Stimulated activated CD4-positive, alpha-beta T cell treated with anti-CD3 and anti-CD28 coated beads, TNF-alpha, amount 100 ng/mL, for 48 hours (primary cell): Measurements from ENCODE around the gene PSME2.

ENCODE experiments used
- DNase-seq, 3 donors: peaks; one replicate each; pipeline ENCODE4 v3.0.0-alpha.2; 2020; ENCODE audit warnings: low read depth in 3 of 3

Gene PSME2

DNA sequence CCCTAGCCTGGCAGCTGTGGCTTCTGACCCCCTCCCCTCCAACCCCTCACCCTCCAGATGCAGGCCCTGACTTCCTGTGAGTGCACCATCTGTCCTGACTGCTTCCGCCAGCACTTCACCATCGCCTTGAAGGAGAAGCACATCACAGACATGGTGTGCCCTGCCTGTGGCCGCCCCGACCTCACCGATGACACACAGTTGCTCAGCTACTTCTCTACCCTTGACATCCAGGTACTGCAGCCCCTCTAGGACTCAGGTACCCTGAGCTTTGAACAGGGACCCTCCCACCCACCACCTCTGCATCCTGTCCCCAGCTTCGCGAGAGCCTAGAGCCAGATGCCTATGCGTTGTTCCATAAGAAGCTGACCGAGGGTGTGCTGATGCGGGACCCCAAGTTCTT, 8.7 kb upstream of the PSME2 start:
- no peak for DNase-seq

GRCh38 chr14:24151404-24152080, 5.1 kb upstream of the PSME2 start:
- DNase-seq, result no peak

GRCh38 chr14:24150993-24151392, 4.6 kb upstream of the PSME2 start:
- DNase-seq, result no peak

GRCh38 chr14:24150567-24150966, 4.2 kb upstream of the PSME2 start:
- no peak for DNase-seq

- DNase-seq, result no peak
Measured at GRCh38 chr14:24150061-24150460, 3.7 kb upstream of the PSME2 start.

DNA sequence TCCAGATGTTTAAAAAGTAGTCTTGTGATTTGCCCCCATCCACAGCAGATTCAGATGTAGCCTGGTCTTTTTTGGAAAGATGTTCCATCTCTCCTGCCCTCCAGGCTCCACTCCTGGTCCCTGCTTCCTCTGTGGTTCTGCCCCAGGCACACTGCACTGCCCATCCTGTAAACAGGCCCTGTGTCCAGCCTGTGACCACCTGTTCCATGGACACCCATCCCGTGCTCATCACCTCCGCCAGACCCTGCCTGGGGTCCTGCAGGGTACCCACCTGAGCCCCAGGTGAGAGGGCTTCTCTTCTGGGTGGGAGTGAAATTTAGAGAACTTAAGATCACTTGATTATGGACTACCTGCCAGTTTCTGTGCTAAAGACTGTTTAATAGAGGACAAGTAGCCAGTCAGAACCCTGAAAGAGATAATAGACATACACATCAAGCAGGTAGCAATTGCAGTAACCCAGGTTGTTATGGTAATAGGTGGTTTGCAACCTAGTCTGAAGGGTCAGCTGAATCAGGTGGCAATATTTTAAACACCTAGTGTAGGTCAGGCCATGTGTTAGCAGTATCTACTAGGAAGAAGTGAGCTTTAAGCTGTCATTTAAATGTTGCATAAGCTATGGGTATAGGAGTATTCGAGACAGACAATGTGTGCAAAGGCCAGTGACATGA, 3.0 kb upstream of the PSME2 start:
- DNase-seq, result no peak

- DNase-seq, result no peak
Measured at GRCh38 chr14:24147761-24148428, 1.5 kb upstream of the PSME2 start.

DNA sequence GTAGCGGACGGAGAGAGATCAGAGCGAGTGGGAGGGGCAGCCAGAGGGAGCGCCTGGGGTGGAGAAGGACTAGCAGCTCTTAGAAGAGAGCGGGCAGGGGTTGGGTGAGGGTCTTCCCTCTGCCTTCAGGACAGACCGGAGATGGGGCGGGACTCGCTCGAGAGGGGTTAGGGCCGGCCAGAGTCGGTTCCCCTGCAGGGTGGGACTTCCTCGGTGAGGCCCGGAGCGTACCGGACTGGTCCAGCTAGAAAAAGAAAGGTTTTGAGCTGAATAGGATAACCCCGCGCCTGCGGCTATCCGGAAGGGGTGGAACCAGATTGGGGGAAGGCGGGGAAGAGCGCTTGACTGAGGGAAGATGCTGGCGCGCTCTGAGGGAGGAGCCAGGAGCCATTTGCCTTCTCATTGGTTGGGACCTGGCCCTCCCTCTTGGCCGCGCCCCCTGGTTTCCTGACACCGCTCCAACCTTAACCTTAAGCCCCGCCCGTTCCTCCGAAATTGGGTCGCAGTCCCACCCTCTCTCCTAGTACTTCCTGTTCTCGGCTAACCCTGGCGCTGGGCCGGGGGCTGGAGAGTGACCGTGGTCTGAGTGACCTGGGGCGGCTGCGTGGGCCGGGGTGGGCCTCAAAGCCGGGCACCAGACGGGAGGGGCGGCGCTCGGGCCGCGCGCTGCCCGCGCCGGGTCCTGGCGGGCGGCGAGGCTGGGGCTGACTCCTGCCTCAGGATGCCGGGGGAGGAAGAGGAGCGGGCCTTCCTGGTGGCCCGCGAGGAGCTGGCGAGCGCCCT, 759 bp upstream of the PSME2 start, which contains the start of gene RNF31:
RNF31 (plus strand) TSS at position 521 of the 783 bp plus-strand sequence; CDS start at position 722, 201 bp downstream.
- peak; percentile 95 to 99 (median 97) for DNase-seq

- no peak for DNase-seq
Measured at GRCh38 chr14:24145690-24146452, 539 bp downstream of the PSME2 start.

DNA sequence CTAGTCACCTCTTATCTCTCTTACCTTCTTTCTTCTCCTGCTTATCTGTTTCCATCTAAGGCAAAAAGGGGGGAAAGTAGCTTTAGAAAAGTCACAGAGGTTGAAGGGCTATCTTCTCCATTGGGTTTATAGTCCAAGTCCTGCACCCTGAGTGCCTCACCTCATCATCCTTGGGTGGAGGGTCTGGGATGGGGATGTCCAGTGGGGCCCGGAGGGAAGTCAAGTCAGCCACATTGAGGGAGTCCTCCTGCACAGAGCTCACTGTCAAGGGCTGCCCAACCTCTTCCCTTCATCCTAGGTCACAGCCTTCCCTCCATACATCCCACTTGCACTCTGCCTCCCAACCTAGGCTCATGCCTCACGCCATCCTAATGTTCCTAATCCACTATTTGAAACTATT, 1.2 kb downstream of the PSME2 start:
- no peak for DNase-seq

GRCh38 chr14:24144451-24144850, 2.0 kb downstream of the PSME2 start:
- no peak for DNase-seq

DNA sequence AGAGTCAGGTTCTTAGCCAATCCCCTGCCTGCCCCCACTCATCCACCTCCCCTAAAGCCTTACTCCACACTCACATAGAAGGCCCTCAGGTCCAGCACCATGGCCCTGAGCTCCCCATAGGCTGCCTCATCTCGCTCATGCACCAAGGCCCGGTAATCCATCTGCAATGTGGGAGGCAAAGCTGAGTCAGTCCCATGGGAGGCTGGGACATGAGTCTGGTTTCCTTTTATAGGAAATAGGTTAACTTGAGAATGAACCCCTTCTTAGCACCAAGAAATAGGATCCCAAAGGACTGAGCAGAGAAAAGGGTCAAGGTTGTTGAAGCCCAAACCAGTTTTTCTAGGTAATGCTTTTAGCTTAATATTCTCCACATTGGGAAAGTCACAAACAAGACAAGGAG, 2.9 kb downstream of the PSME2 start:
- DNase-seq, result no peak

DNA sequence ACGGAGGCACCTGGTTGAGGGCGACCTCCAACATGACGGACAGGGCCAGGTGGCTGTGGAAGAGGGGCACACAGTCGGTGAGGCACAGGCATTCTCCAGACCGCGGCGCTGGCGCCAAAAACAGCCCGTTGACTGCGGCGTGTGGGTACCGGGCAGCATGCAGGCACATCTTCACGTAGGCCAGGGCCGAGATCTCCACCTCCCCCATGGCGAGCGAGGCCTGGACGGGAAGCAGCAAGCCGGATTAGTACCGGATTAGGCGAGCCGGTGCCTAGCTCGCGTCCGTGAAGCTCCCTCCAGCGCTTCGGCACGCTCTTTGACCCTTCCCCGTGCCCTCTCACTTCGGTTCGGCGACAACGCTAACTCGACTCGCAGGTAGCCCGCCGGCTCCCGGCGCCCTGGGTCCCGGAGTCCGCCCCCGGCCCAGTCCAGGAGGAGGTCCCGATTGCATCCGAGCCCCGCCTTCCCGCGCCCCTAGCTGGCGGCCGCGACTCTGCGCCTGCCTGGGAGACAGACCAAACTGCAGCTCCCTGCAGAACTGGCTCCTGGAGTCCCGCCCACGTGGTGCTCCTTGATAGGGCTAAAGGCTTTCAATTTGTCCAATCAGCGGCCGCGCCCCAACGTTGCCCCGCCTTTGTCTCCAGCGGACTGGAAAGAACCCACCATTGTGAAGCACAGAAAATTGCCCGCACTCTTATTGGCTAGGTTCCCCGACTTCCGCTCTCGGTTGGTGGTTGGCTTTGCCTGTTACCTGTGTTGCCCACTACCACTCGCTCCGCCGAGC, 5.1 kb downstream of the PSME2 start, which contains the start of gene EMC9:
EMC9 (minus strand) TSS at position 495 of the 784 bp plus-strand sequence; CDS start at position 208, 287 bp downstream.
- peak; percentile 99 to 100 (median 100) for DNase-seq

DNA sequence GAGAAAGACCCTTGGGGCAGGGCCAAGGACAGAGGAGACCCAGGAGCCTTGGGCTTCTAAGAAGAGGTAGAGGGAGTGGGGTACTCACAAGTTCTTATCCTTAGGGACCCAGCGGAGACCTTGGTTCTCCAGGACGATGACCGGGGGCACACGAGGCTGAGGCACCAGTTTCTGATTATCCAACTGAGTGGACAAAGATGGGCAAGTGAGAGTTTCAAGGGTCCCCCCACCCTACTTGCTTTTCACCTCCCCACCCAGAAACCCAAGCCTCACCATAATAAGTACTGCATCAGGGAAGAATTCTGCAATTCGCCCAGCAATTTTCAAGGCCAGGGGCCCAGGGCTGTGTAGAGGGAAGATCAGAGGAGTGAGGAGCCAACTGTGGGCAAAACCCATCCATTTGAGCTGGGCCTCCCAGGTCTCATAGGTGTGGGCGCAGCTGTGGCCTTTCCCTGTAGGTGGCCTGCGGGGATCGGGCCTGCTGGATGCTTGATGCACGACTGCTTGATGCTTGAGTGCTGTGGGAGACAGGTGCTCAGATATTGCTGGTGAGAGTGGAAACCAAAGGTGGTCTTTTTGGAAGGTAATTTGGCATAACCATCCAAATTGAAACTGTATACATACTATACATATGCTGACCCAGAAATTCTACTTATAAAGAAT, 7.0 kb downstream of the PSME2 start:
- DNase-seq, result peak in 1 of 3 donors; percentile 19

DNA sequence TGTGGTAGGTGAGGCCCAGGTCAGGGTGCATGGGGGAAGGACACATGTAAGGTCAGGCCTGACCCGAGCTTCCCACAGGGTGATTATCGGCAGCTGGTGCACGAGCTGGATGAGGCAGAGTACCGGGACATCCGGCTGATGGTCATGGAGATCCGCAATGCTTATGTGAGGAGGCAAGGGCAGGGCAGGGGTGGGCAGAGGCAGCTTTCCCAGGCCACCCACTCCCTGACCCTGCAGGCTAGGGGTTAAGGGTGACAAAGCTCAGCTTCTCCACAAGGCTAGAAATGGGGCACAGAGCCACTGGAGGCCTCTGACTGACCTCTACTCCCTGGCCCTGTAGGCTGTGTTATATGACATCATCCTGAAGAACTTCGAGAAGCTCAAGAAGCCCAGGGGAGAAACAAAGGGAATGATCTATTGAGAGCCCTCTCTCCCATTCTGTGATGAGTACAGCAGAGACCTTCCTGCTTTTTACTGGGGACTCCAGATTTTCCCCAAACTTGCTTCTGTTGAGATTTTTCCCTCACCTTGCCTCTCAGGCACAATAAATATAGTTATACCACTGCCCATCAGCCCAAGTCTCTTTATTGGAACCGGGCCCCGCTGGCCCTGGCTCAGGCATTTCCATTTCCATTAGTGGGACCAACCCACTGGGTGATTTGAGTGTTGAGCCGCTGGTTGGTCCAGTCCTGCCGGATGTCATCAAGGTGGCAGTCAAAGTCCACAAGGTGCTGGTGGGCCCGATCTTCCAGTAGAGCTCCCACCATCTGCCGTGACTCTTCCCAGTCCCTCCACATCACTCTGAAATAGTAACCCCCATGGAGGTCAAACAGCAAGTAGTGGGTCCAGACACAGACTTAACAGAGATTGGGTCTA, 7.8 kb downstream of the PSME2 start:
- DNase-seq, result no peak

GRCh38 chr14:24137529-24138395, 8.6 kb downstream of the PSME2 start:
- no peak for DNase-seq

DNA sequence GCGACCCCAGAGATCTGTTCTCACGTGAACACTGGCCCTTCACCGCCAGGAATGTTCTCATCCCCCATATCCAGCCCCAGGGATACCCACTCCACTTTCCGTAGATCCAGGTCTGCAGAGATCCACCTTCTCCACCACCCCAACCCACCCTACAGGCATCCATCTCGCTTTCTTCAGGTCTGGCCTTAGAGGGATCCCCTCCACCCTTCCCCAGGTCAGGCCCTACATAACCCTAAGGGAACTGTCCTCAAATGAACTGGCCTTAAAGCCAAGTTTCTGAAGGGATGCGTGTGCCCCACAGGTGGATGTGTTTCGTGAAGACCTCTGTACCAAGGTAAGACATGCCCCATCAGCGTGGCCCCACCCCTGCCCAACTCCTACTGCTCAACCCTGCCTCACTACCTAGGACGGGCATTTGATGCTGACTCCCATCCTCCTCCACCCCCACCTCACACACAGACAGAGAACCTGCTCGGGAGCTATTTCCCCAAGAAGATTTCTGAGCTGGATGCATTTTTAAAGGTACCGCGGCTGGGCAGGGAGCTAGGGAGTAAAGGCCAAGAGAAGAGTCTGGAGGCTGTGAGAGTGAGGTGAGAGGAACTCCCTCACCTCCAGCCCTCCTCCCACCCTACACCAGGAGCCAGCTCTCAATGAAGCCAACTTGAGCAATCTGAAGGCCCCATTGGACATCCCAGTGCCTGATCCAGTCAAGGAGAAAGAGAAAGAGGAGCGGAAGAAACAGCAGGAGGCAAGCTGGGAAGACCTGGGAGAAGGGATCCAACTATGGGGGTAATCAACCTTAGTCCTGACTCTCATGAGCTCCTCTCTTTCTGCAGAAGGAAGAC, 9.5 kb downstream of the PSME2 start:
- no peak for DNase-seq
